GM12872 (cell line): Measurements from ENCODE around the gene POU2F2.

Experiments used
- CTCF ChIP-seq: IDR thresholded peaks from 3 replicates; pipeline ENCODE4 v1.5.1; 2011; ENCODE audit warnings: low read depth, mild to moderate bottlenecking, low read length, moderate library complexity; ENCODE audit not compliant: insufficient read depth

POU2F2 gene

DNA sequence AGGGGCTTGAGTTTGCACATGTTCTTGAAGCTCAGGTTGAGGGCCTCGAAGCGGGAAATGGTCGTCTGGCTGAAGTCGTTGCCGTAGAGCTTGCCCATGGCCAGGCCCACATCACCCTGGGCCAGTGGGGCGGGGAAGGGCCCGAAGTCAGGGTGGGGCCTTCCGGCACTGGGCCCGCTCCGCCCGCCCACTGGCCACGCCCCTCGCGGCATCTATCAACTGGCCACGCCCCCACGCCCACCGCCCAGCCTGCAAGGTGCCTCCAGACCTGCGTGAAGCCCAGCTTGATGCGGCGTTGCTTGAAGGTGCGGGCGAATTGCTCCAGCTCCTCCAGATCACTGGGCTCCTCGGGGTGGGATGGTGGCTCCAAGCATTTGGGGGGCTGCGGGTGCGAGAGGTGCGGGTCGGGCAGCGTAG, 36.4 kb downstream of the POU2F2 start:
- TF ChIP-seq CTCF: no peak

- no peak for TF ChIP-seq CTCF
These were observed 37.0 kb downstream of the POU2F2 start for GRCh38 chr19:42095142-42095813.

- TF ChIP-seq CTCF: no peak
These were observed 38.3 kb downstream of the POU2F2 start for GRCh38 chr19:42093926-42094325.

DNA sequence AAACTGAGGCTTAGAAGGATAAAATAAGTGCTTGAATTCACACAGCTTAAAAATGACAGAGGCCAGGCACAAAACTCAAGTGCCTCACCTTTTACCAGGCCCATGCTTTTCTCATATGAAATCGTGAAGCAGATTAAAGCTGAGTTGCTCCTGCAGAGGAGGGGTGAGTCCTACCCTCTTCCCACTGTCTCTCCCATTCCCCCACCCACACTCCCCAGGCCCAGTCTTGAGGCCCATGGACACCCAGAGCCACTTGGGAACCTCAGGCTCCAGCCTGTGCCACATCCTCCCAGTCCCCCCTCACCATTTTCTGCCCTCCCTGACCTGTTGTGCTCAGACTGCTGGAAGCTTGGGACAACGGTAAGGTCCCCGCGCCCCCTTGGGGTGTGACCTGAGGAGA, 38.7 kb downstream of the POU2F2 start:
- no peak for TF ChIP-seq CTCF

- peak; percentile 68 for TF ChIP-seq CTCF
These were observed 39.9 kb downstream of the POU2F2 start for GRCh38 chr19:42092350-42092749.

GRCh38 chr19:42091742-42092141, 40.5 kb downstream of the POU2F2 start:
- TF ChIP-seq CTCF: no peak

DNA sequence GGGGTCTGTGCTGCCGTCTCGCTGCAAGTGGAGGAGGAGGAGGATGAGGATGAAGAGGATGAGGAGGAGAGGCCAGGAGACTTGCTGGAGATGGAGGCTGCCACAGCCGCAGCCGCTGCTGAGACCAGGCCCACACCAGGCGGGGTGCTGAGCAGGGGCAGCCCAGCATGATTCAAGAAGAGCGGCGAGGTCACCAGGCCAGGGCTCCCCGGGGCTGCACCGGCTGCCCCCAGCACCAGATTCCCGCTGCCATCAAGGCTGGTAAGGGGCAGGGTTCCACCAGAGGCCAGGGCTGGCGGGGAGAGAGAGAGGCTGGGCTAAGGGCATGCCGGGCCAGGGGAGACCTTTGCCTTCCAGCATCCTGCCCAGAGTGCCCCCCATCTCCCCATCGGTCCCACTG, 40.9 kb downstream of the POU2F2 start:
- no peak for TF ChIP-seq CTCF
